ENCODE results near the gene WDR48. TPM values are rescaled to one million over a fixed set of nuclear protein-coding genes. Genes with fewer than 3 reads are reported as not detected.
A peak's percentile ranks its signal among the peaks of the same experiment; 100 is the strongest.

The WDR48 gene
- total RNA-seq, 2 experiments from 2014 or later, result 33.2 to 34.7 TPM

- H3K27me3 Mint-ChIP-seq, result no peaks in the 10 kb centered on the region
- ChIA-PET CTCF (interaction anchor here (1.5 kb wide), 1 partner anchor 146 kb away, joined by 6 read pairs; no protein-coding TSS in a partner anchor), POLR2A (interaction anchor here (1.0 to 1.4 kb wide), 4 partner anchors 14 to 47 kb away, joined by 3 to 4 read pairs (median 4); partner anchors contain the start of gene XIRP1)
- DNase-seq (no peak), ATAC-seq (no peak)
- peaks cover 70% of the 10 kb centered on the region for H3K4me1 Mint-ChIP-seq (ENCODE audit: low read depth)
- peaks cover 96% of the 10 kb centered on the region for H3K36me3 Mint-ChIP-seq (ENCODE audit: low read depth)
- no peaks in the 10 kb centered on the region for H3K9me3 Mint-ChIP-seq
- peak overlapping the region; percentile 30 for H3K27ac Mint-ChIP-seq
- H3K4me3 Mint-ChIP-seq, result no peak overlapping the region
- no peak for TF ChIP-seq CTCF (IDR thresholded peaks at IDR 0.05)
- intact Hi-C loops (cut with micrococcal nuclease), result loop anchor here (5.0 kb wide), 2 partner anchors 37 to 38 kb away; partner anchors contain the start of genes GORASP1 and TTC21A
These were observed 93.0 kb downstream of the WDR48 start for GRCh38 chr3:39144748-39145380.

GRCh38 chr3:39146083-39146501 is 94.3 kb downstream of the WDR48 start:
- Mint-ChIP-seq H3K9me3 (no peaks in the 10 kb centered on the region), H3K27me3 (no peaks in the 10 kb centered on the region), H3K36me3 (ENCODE audit: low read depth) (peaks cover 96% of the 10 kb centered on the region), H3K27ac (peak overlapping the region; percentile 99), H3K4me3 (peak overlapping the region; percentile 100), H3K4me1 (ENCODE audit: low read depth) (peaks cover 75% of the 10 kb centered on the region)
- DNase-seq (no peak), ATAC-seq (no peak)
- ChIA-PET CTCF (interaction anchor here (1.5 kb wide), 2 partner anchors 142 to 145 kb away, joined by 5 to 6 read pairs; no protein-coding TSS in a partner anchor), POLR2A (interaction anchor here (0.6 to 1.6 kb wide), 10 partner anchors 13 to 261 kb away, joined by 3 to 5 read pairs (median 4); partner anchors contain the start of genes RPSA and XIRP1)
- no peak for TF ChIP-seq CTCF (IDR thresholded peaks at IDR 0.05)
- intact Hi-C loops (cut with micrococcal nuclease), result loop anchor here (5.0 kb wide), 2 partner anchors 36 to 39 kb away; partner anchors contain the start of genes GORASP1 and TTC21A

Small RNA genes lying within 50 kb of the gene (microRNA-seq; reads per million reads assigned to microRNA genes)
- gene MIR6822 (ENCODE audit: borderline microRNAs expressed, borderline replicate concordance), result not detected

Other genes starting within 250 kb of the WDR48 start
- not detected for gene SCN10A, start 235.8 kb upstream of the WDR48 start, total RNA-seq
- gene SCN11A, start 72 bp upstream of the WDR48 start, total RNA-seq, result not detected
- gene GORASP1, start 55.6 kb downstream of the WDR48 start, total RNA-seq, result 10 to 100 TPM; 16.2 to 18.3 TPM
- under 1 TPM; 0.69 to 0.79 TPM for gene TTC21A, start 55.7 kb downstream of the WDR48 start, total RNA-seq
- gene CSRNP1, start 101.6 kb downstream of the WDR48 start, total RNA-seq, result 10 to 100 TPM; 88.0 to 88.3 TPM
- 1 to 10 TPM; 2.5 TPM for gene XIRP1, start 140.6 kb downstream of the WDR48 start, total RNA-seq
- gene CX3CR1, start 228.0 kb downstream of the WDR48 start, total RNA-seq, result under 1 TPM; 0.34 to 0.88 TPM